ENCODE measurements around the gene AMH.

DNA sequence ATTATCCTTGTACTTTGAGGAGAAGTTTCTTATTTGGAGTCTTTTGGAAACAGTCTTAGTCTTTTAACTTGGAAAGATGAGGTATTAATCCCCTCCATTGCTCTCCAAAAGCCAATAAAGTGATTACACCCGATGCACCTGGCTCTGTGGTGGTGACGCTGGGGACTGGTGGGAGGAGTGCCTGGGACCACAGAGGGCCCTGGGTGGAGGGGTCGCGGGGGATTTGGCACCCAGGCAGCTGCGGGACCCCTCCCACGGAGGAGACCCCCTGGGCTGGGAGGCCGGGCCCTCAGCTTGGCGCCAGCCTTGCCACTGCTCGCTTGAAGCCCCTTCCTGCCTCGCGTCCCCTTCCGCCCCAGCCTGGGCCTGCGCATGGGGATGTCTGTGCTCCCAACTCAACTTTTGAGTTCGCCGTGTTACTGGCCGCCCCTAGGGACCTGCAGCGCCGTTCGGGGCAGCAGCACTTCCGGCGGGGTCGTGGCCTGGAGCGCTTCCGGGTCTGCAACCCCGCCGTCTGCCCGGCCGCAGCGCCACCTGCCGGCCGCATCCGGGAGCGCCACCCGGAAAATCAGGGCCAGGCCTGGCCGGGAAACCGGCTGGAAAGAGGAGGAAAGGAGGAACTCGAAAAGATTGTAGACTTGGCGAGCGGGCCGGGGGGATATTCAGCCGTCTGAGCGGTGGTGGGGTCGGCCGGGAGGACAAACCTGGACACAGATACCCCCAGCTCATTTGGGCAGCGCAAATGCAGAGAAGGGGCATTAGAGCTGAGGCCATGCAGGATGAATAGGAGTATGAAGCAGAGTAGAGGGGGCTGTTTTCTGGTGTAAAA, 24.4 kb downstream of the AMH start:
- TF ChIP-seq, protein P1, sequence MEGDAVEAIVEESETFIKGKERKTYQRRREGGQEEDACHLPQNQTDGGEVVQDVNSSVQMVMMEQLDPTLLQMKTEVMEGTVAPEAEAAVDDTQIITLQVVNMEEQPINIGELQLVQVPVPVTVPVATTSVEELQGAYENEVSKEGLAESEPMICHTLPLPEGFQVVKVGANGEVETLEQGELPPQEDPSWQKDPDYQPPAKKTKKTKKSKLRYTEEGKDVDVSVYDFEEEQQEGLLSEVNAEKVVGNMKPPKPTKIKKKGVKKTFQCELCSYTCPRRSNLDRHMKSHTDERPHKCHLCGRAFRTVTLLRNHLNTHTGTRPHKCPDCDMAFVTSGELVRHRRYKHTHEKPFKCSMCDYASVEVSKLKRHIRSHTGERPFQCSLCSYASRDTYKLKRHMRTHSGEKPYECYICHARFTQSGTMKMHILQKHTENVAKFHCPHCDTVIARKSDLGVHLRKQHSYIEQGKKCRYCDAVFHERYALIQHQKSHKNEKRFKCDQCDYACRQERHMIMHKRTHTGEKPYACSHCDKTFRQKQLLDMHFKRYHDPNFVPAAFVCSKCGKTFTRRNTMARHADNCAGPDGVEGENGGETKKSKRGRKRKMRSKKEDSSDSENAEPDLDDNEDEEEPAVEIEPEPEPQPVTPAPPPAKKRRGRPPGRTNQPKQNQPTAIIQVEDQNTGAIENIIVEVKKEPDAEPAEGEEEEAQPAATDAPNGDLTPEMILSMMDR (IDR thresholded peaks at IDR 0.05): peak; percentile 95 to 99 (median 98)
- TF ChIP-seq POLR2AphosphoS5 (IDR thresholded peaks at IDR 0.05): peak; percentile 67
